Prostate gland (tissue), 2 donors: ENCODE data around the gene KRT85. TPM values are rescaled to one million over a fixed set of nuclear protein-coding genes. Genes with fewer than 3 reads are reported as not detected.

ENCODE experiments used
- DNase-seq: peaks from one replicate; pipeline ENCODE4 v3.0.0-alpha.2; 2019; ENCODE audit warnings: low spot score
- H3K27ac ChIP-seq, 2 donors: fragments of 200-600 bp; sonication (generic); 2 replicates each; pipeline ENCODE4 v1.5.1; 2017 to 2019
- H3K27me3 ChIP-seq: fragments of 200-600 bp; sonication (generic); replicated peaks from 2 replicates; pipeline ENCODE4 v1.5.1; 2019; ENCODE audit not compliant: insufficient read depth
- H3K36me3 ChIP-seq, 2 donors: fragments of 200-600 bp; sonication (generic); 1 replicate in 1 of 2; 2 replicates in 1 of 2; pipeline versions ENCODE4 v1.5.1 to v1.8.1; 2017 to 2019
- H3K4me1 ChIP-seq: fragments of 200-600 bp; sonication (generic); replicated peaks from 2 replicates; pipeline ENCODE4 v1.5.1; 2019
- H3K4me3 ChIP-seq, 2 donors: fragments of 200-600 bp; sonication (generic); 2 replicates each; pipeline ENCODE4 v1.5.1; 2017 to 2019
- H3K9me3 ChIP-seq: fragments of 200-600 bp; sonication (generic); 2 replicates; pipeline ENCODE4 v1.5.1; 2017
- CTCF ChIP-seq, 4 experiments: fragments of 200-600 bp in 2 of 4; fragments of 450-650 bp in 2 of 4; sonication (generic) in 2 of 4; IDR thresholded peaks; 1 replicate in 3 of 4; 2 replicates in 1 of 4; pipeline ENCODE4 v1.5.1; 2016 to 2019; ENCODE audit warnings: antibody characterized with exemption in 4 of 4, mild to moderate bottlenecking in 2 of 4, moderate library complexity in 2 of 4
- POLR2A ChIP-seq: fragments of 450-650 bp; IDR thresholded peaks from one replicate; pipeline ENCODE4 v1.6.1; 2016; ENCODE audit warnings: antibody characterized with exemption, mild to moderate bottlenecking
- POLR2AphosphoS5 ChIP-seq: sonication (generic); formaldehyde crosslinking; IDR thresholded peaks from one replicate; pipeline ENCODE4 v1.6.1; 2017; ENCODE audit warnings: antibody characterized with exemption
- WGBS: methylation state at CpG from one replicate; pipeline ENCODE4 v1.1.5; 2018; 5-methylcytosine and 5-hydroxymethylcytosine counted together
- intact Hi-C: fragments of 100-400 bp; cut with DNase I; formaldehyde crosslinking; loops from one replicate; pipeline ENCODE4 v1.14.2; 2022
- total RNA-seq, 2 donors: library from RNA; depleted of rRNA; stranded (reverse); fragments of >200 nt; gene quantifications; one replicate each; pipeline ENCODE4 v1.1.0, GENCODE V29; 2016

The KRT85 gene
- total RNA-seq, 2 donors from 2014 or later = not detected

DNA sequence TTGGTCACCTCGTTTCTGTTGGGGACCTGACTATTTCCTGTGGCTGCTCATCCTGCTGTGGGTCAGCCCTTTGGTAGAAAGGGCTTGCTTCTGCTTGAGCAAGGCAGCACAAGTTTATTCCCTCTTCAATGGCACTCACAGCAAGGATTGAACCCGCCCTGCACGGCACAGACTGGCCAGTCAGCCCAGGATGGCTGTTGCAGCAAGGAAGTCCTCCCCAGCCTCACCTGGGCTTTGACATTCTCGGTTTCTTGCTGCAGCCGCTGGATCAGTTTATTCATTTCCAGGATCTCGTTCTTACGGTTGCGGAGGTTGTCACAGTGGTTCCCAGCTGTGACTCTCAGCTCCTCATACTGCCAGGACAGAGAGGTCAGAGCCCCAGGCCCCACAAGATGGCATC is 29.4 kb upstream of the KRT85 start:
- no peaks in the 10 kb centered on the region for H3K36me3 ChIP-seq
- no peak overlapping the region for H3K27ac ChIP-seq
- no peaks in the 10 kb centered on the region for H3K4me1 ChIP-seq
- H3K9me3 ChIP-seq = no peaks in the 10 kb centered on the region
- intact Hi-C loops = no loop called here
- H3K27me3 ChIP-seq = no peaks in the 10 kb centered on the region
- 89% methylated on average over 8 of the region's 8 CpGs for WGBS
- no peak for TF ChIP-seq POLR2AphosphoS5
- no peak for TF ChIP-seq CTCF (IDR thresholded peaks at IDR 0.05)
- TF ChIP-seq POLR2A = no peak
- no peak overlapping the region for H3K4me3 ChIP-seq
- DNase-seq = no peak

DNA sequence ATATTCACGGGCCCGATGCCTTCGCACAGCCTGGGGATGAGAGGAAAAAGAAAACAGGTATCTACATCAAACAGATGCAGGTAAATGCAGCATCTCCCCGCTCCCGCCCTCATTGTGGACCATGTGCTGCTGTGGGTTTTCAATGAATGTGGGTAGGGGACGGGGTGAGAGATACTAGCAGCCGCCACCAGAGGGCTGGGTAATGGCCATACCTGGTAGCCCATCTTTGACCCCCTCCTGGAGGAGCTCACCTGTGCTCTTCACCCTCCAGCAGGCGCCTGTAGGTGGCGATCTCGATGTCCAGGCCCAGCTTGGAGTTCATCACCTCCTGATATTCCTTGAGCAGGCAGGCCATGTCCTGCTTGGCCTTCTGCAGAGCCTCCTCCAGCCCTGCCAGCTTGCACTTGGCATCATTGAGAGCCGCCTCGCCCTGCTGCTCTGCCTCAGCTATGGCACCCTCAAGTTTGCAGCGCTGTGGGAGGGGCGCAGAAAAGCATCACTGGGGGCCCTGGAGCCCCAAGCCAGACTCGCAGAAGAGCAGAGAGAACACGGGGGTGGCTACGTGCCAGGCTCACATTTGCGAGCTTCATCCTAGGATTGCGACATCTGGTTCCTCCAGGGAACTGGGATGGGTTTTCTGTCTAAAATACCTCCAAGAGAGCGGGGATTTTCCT is 28.6 kb upstream of the KRT85 start:
- Histone ChIP-seq H3K4me3 (no peak overlapping the region), H3K27me3 (no peaks in the 10 kb centered on the region), H3K4me1 (no peaks in the 10 kb centered on the region), H3K27ac (no peak overlapping the region), H3K9me3 (no peaks in the 10 kb centered on the region), H3K36me3 (no peaks in the 10 kb centered on the region)
- intact Hi-C loops = no loop called here
- WGBS = 66% methylated on average over 20 of the region's 20 CpGs
- DNase-seq = no peak
- TF ChIP-seq POLR2A (no peak), CTCF (IDR thresholded peaks at IDR 0.05) (peak in 2 of 4 experiments; percentile 14 to 34)

GRCh38 chr12:52394836-52395405 is 27.6 kb upstream of the KRT85 start:
- TF ChIP-seq CTCF (IDR thresholded peaks at IDR 0.05) = no peak
- TF ChIP-seq POLR2AphosphoS5 = no peak
- TF ChIP-seq POLR2A = no peak
- Histone ChIP-seq H3K4me3 (no peak overlapping the region), H3K27ac (no peak overlapping the region), H3K4me1 (no peaks in the 10 kb centered on the region), H3K9me3 (no peaks in the 10 kb centered on the region), H3K27me3 (no peaks in the 10 kb centered on the region), H3K36me3 (no peaks in the 10 kb centered on the region)
- WGBS = 85% methylated on average over 13 of the region's 13 CpGs
- intact Hi-C loops = no loop called here
- no peak for DNase-seq

- intact Hi-C loops = no loop called here
- no peak overlapping the region for H3K4me3 ChIP-seq
- WGBS = 77% methylated on average over 7 of the region's 7 CpGs
Observed at GRCh38 chr12:52392465-52393007, 25.3 kb upstream of the KRT85 start.

More at GRCh38 chr12:52392465-52393007, 25.3 kb upstream of the KRT85 start:
- no peaks in the 10 kb centered on the region for H3K4me1 ChIP-seq
- DNase-seq = no peak
- no peak for TF ChIP-seq POLR2AphosphoS5
- no peak for TF ChIP-seq CTCF (IDR thresholded peaks at IDR 0.05)
- no peak for TF ChIP-seq POLR2A
- H3K27me3 ChIP-seq = no peaks in the 10 kb centered on the region
- no peaks in the 10 kb centered on the region for H3K9me3 ChIP-seq
- no peaks in the 10 kb centered on the region for H3K36me3 ChIP-seq
- no peak overlapping the region for H3K27ac ChIP-seq
